NB4 (cell line): ENCODE results near the gene TBC1D1.

Source experiments
- MYC ChIP-seq: IDR thresholded peaks from 2 replicates; pipeline ENCODE4 v1.6.1; 2011; ENCODE audit warnings: low read depth, low read length
- POLR2A ChIP-seq: IDR thresholded peaks from 2 replicates; pipeline ENCODE4 v1.6.1; 2011; ENCODE audit warnings: mild to moderate bottlenecking; ENCODE audit not compliant: insufficient read length; ENCODE audit errors: extremely low read depth
- TF ChIP-seq, protein P1 (sequence below): IDR thresholded peaks from one replicate; pipeline ENCODE4 v1.5.1; 2012; ENCODE audit warnings: low read depth, low read length
- TF ChIP-seq, protein P2 (sequence below): IDR thresholded peaks from 2 replicates; pipeline ENCODE4 v1.6.1; 2011; ENCODE audit warnings: low read depth, low read length

- TF ChIP-seq MYC = 0 out of 2 replicates have a peak, but pooled peaks have one; percentile 31
- TF ChIP-seq, protein P1, sequence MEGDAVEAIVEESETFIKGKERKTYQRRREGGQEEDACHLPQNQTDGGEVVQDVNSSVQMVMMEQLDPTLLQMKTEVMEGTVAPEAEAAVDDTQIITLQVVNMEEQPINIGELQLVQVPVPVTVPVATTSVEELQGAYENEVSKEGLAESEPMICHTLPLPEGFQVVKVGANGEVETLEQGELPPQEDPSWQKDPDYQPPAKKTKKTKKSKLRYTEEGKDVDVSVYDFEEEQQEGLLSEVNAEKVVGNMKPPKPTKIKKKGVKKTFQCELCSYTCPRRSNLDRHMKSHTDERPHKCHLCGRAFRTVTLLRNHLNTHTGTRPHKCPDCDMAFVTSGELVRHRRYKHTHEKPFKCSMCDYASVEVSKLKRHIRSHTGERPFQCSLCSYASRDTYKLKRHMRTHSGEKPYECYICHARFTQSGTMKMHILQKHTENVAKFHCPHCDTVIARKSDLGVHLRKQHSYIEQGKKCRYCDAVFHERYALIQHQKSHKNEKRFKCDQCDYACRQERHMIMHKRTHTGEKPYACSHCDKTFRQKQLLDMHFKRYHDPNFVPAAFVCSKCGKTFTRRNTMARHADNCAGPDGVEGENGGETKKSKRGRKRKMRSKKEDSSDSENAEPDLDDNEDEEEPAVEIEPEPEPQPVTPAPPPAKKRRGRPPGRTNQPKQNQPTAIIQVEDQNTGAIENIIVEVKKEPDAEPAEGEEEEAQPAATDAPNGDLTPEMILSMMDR = no peak
- no peak for TF ChIP-seq POLR2A
- TF ChIP-seq, protein P2, sequence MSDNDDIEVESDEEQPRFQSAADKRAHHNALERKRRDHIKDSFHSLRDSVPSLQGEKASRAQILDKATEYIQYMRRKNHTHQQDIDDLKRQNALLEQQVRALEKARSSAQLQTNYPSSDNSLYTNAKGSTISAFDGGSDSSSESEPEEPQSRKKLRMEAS = no peak; the same call in 1 of the 2 replicates
Observed at GRCh38 chr4:37865450-37865849, 25.4 kb upstream of the TBC1D1 start.
